HG02885 (cell line): ENCODE data around the gene EIF4G1.

Experiments
- ATAC-seq: cut with Tn5 transposase; IDR thresholded peaks from one replicate; pipeline ENCODE4 v1.9.1; 2021; ENCODE audit warnings: mild to moderate bottlenecking; ENCODE audit not compliant: unreplicated experiment, poor library complexity

The EIF4G1 gene

GRCh38 chr3:184381261-184382224 lies 67.1 kb downstream of the EIF4G1 start:
- ATAC-seq = no peak

- no peak for ATAC-seq
Measured at GRCh38 chr3:184382326-184383032, 68.1 kb downstream of the EIF4G1 start.

- no peak for ATAC-seq
Measured at GRCh38 chr3:184383033-184383740, 68.8 kb downstream of the EIF4G1 start.

- ATAC-seq = no peak
Measured at GRCh38 chr3:184384342-184384741, 69.9 kb downstream of the EIF4G1 start.
